Mammary epithelial cell (primary cell): Measurements from ENCODE around the gene KRTDAP.

Source experiments
- EZH2 ChIP-seq: IDR thresholded peaks from 2 replicates; pipeline ENCODE4 v1.6.1; 2012; ENCODE audit warnings: low read length, inconsistent platforms, borderline replicate concordance
- TF ChIP-seq, protein P1 (sequence below), 2 donors: IDR thresholded peaks in 1 of 2; conservative IDR thresholded peaks in 1 of 2; 2 replicates each; pipeline ENCODE4 v1.5.1; 2011 to 2012; ENCODE audit warnings: inconsistent platforms in 2 of 2, low read length in 2 of 2, mild to moderate bottlenecking in 2 of 2, control low read depth in 1 of 2, low read depth in 1 of 2; ENCODE audit not compliant: insufficient read depth in 1 of 2; ENCODE audit errors: extremely low read depth in 1 of 2

DNA sequence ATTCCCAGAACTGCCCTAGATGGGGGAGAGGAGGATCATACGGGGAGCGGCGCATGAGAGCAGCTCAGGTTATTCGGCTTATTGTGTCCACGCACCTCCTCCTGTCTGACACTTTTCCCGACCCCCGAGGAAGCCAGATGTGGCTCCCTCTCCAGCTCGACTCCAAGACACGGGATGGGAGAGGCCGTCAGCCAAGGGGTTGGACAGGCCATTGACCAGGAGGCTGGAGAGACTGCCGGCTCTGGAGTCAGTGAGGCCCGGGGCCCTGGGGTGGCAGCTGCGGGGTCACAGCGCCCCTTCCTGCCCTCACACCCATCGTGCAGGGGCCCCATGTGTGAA, 20.3 kb upstream of the KRTDAP start:
- TF ChIP-seq, protein P1, sequence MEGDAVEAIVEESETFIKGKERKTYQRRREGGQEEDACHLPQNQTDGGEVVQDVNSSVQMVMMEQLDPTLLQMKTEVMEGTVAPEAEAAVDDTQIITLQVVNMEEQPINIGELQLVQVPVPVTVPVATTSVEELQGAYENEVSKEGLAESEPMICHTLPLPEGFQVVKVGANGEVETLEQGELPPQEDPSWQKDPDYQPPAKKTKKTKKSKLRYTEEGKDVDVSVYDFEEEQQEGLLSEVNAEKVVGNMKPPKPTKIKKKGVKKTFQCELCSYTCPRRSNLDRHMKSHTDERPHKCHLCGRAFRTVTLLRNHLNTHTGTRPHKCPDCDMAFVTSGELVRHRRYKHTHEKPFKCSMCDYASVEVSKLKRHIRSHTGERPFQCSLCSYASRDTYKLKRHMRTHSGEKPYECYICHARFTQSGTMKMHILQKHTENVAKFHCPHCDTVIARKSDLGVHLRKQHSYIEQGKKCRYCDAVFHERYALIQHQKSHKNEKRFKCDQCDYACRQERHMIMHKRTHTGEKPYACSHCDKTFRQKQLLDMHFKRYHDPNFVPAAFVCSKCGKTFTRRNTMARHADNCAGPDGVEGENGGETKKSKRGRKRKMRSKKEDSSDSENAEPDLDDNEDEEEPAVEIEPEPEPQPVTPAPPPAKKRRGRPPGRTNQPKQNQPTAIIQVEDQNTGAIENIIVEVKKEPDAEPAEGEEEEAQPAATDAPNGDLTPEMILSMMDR (conservative IDR thresholded peaks at IDR 0.05 in 1 of 2, IDR thresholded peaks at IDR 0.05 in 1 of 2; ENCODE audit: extremely low read depth in 1 of 2, insufficient read depth in 1 of 2, low read depth in 1 of 2, low read length in 2 of 2): no peak
- TF ChIP-seq EZH2: no peak
